ENCODE data around the gene DECR2. TPM values are rescaled to one million over a fixed set of nuclear protein-coding genes. Genes with fewer than 3 reads are reported as not detected.

The DECR2 gene
- total and polyA plus RNA-seq, 2 experiments from 2014 or later = 54.5 to 80.5 TPM

- H3K27me3 ChIP-seq = no peaks in the 10 kb centered on the region
- WGBS (ENCODE audit: low lambda C conversion rate, missing lambda C conversion rate) = 95% methylated on average over 13 of the region's 13 CpGs
- H3K9me2 ChIP-seq (replicated peaks; ENCODE audit: insufficient read depth) = no peaks in the 10 kb centered on the region
- no peaks in the 10 kb centered on the region for H3K36me3 ChIP-seq (replicated peaks; ENCODE audit: insufficient read depth, low read depth)
- no peak overlapping the region for H2AFZ ChIP-seq
- H3K4me3 ChIP-seq = no peak overlapping the region
- no peak for TF ChIP-seq CTCF (IDR thresholded peaks at IDR 0.05; ENCODE audit: poor library complexity)
- no peak for TF ChIP-seq EZH2phosphoT487 (IDR thresholded peaks at IDR 0.05; ENCODE audit: low read depth, severe bottlenecking, unreplicated experiment)
- no peak for TF ChIP-seq EZH2 (IDR thresholded peaks at IDR 0.05; ENCODE audit: borderline replicate concordance)
- peaks cover 28% of the 10 kb centered on the region for H3K4me1 ChIP-seq (ENCODE audit: insufficient read depth)
- H3K79me2 ChIP-seq = peaks cover 58% of the 10 kb centered on the region
- H3K27ac ChIP-seq = no peak overlapping the region
- no peaks in the 10 kb centered on the region for H3K9me3 ChIP-seq (ENCODE audit: low read depth)
- no peak for DNase-seq (ENCODE audit: low spot score)
- H3K4me2 ChIP-seq = no peak overlapping the region
- H4K20me1 ChIP-seq (ENCODE audit: insufficient read depth, poor library complexity, severe bottlenecking) = peaks cover 4% of the 10 kb centered on the region
Measured at GRCh38 chr16:454397-454940, 52.8 kb downstream of the DECR2 start.

GRCh38 chr16:455453-455852 is 53.8 kb downstream of the DECR2 start:
- Histone ChIP-seq H3K9me3 (ENCODE audit: low read depth) (no peaks in the 10 kb centered on the region), H4K20me1 (ENCODE audit: insufficient read depth, poor library complexity, severe bottlenecking) (peaks cover 4% of the 10 kb centered on the region), H3K4me3 (no peak overlapping the region), H3K4me2 (no peak overlapping the region), H3K27ac (no peak overlapping the region), H2AFZ (no peak overlapping the region), H3K4me1 (ENCODE audit: insufficient read depth) (peaks cover 27% of the 10 kb centered on the region), H3K9me2 (replicated peaks; ENCODE audit: insufficient read depth) (no peaks in the 10 kb centered on the region), H3K27me3 (no peaks in the 10 kb centered on the region), H3K36me3 (replicated peaks; ENCODE audit: insufficient read depth, low read depth) (no peaks in the 10 kb centered on the region), H3K79me2 (peaks cover 64% of the 10 kb centered on the region)
- TF ChIP-seq EZH2 (IDR thresholded peaks at IDR 0.05; ENCODE audit: borderline replicate concordance) (no peak), CTCF (IDR thresholded peaks at IDR 0.05; ENCODE audit: poor library complexity) (no peak), EZH2phosphoT487 (IDR thresholded peaks at IDR 0.05; ENCODE audit: low read depth, severe bottlenecking, unreplicated experiment) (no peak)
- no peak for DNase-seq (ENCODE audit: low spot score)
- 94% methylated on average over 12 of the region's 12 CpGs for WGBS (ENCODE audit: low lambda C conversion rate, missing lambda C conversion rate)

- Histone ChIP-seq H3K27me3 (no peaks in the 10 kb centered on the region), H3K79me2 (peaks cover 68% of the 10 kb centered on the region), H3K27ac (peak overlapping the region; percentile 88), H3K9me3 (ENCODE audit: low read depth) (no peaks in the 10 kb centered on the region), H3K4me1 (ENCODE audit: insufficient read depth) (peaks cover 20% of the 10 kb centered on the region), H3K4me3 (no peak overlapping the region), H4K20me1 (ENCODE audit: insufficient read depth, poor library complexity, severe bottlenecking) (peaks cover 4% of the 10 kb centered on the region), H3K36me3 (replicated peaks; ENCODE audit: insufficient read depth, low read depth) (no peaks in the 10 kb centered on the region), H2AFZ (no peak overlapping the region), H3K9me2 (replicated peaks; ENCODE audit: insufficient read depth) (no peaks in the 10 kb centered on the region), H3K4me2 (peak overlapping the region; percentile 59)
- WGBS (ENCODE audit: low lambda C conversion rate, missing lambda C conversion rate) = 34% methylated on average over 11 of the region's 11 CpGs
- TF ChIP-seq EZH2 (IDR thresholded peaks at IDR 0.05; ENCODE audit: borderline replicate concordance) = no peak
- TF ChIP-seq EZH2phosphoT487 (IDR thresholded peaks at IDR 0.05; ENCODE audit: low read depth, severe bottlenecking, unreplicated experiment) = no peak
- TF ChIP-seq CTCF (IDR thresholded peaks at IDR 0.05; ENCODE audit: poor library complexity) = no peak
- DNase-seq (ENCODE audit: low spot score) = peak; percentile 53
Measured at GRCh38 chr16:456891-457483, 55.3 kb downstream of the DECR2 start.
